GM21526 (cell line): Measurements from ENCODE around the gene DEGS2.

Experiments
- ATAC-seq: cut with Tn5 transposase; IDR thresholded peaks from one replicate; pipeline ENCODE4 v1.9.1; 2021; ENCODE audit warnings: moderate library complexity; ENCODE audit not compliant: unreplicated experiment, low FRiP score

Gene DEGS2

GRCh38 chr14:100102156-100102785, 57.2 kb downstream of the DEGS2 start:
- ATAC-seq: no peak

GRCh38 chr14:100100032-100100703, 59.3 kb downstream of the DEGS2 start:
- no peak for ATAC-seq

- no peak for ATAC-seq
Measured at GRCh38 chr14:100098171-100098570, 61.3 kb downstream of the DEGS2 start.

- ATAC-seq: no peak
Measured at GRCh38 chr14:100096656-100097055, 62.8 kb downstream of the DEGS2 start.
